Measurements from ENCODE around the gene GRIK3. TPM values are rescaled to one million over a fixed set of nuclear protein-coding genes. Genes with fewer than 3 reads are reported as not detected.

GRIK3 gene
- polyA plus RNA-seq, 3 donors = 2.8 to 3.3 (median 3.1) TPM

DNA sequence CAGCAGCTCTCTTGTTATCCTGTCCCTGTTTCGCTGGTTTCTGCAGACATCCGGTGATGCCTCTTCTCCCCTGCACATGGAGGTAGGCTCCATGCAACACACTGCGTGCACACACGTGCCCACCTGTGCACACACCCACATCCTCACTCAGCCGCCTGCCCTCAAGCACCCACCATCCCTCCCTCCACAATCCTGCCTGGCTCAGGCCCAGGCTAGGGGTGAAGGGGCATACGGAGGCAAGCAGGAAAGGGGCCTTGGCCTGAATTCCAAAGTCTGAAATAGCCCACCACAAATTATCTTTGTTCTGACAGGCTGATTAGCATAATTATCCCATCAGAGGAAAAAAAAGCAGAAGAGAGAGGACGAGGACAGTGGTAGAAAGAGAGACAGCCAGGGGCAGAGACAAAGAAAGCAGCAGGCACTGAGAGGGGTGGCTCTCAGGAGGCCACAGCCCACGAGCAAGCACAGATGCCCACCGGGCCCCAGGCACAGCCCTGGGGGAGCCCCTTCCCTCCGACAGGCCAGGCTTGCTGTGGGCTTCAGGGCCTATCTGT, 73.2 kb downstream of the GRIK3 start:
- DNase-seq (ENCODE audit: extremely low read depth in 1 of 11, low read depth in 9 of 11, low spot score in 4 of 11) = no peak

DNA sequence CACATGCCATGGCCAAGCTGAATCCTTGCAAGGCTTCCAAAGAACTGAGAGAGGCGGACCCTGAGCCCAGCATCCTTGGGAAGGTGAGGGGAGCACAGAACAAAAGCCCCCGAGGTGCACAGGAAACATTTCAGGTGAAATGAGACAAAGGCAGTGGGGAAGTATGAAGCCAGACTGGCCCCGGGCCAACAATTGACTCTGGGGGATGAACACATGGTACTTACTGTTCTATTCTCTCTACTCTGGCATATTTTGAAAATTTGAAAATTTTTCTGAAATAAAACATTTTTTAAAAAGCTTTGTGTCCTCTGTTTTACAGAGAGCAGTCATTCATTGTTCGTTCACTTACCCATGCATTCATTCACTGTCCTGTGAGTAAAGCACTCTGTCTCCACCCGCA, 77.7 kb downstream of the GRIK3 start:
- no peak for DNase-seq (ENCODE audit: extremely low read depth in 1 of 11, low read depth in 9 of 11, low spot score in 4 of 11)

DNA sequence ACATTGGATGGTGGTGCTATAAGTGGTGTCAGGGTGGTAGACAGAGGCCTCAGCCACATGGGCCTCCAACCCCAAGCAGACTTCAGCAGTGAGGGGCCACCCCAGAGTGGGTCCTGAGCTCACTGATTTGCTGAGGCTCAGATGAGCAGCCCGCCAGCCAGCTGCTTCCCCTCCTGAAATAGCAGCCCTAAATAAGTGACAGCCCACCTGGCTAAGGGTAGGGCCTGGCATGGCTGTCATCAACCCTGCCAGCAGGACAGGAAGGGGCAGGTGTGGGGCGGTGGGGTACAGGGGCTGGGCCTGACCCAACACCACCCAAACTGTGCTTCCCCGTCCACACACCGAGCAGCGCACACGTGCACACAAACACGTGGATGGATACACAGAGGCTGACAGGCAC, 79.3 kb downstream of the GRIK3 start:
- DNase-seq (ENCODE audit: extremely low read depth in 1 of 11, low read depth in 9 of 11, low spot score in 4 of 11) = no peak

DNA sequence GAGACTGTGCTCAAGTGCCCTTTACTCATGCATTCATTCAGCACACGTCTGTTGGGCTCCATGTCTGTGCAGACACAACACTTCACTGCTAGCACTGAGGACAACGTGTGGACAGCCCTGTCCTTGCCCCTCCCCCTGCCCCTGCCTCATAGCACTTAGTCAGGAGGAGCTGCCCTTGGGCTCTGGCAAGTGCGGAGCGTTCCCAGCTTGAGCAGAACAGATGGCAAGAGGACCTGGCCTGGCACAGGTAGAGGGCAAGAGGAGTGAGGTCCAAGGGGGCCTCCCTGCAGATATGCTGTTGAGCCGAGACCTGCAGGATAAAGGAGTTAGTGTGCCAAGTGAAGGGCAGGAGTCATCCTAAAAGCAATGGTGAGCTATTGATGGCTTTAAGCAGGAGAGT, 81.3 kb downstream of the GRIK3 start:
- no peak for DNase-seq (ENCODE audit: extremely low read depth in 1 of 11, low read depth in 9 of 11, low spot score in 4 of 11)

DNA sequence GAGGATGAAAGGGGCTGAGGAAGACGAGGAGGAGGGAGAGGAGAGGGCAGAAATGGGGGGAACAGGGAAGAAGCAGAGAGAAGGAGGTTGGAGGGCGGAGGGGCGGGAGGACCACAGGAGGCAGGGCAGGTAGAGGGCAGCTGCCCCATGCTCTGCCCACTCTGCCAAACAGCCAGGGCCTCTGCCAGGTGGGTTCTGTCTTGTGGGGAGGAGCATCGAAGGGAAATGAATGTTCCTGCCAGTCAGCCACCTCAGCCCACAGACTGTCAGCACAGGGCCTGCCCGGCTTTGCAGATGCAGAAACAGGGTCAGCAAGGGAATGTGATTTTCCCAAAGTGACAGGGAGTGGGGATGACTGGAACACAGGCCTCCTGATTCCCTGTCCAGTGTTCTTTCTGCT, 82.6 kb downstream of the GRIK3 start:
- DNase-seq (ENCODE audit: extremely low read depth in 1 of 11, low read depth in 9 of 11, low spot score in 4 of 11) = no peak

DNA sequence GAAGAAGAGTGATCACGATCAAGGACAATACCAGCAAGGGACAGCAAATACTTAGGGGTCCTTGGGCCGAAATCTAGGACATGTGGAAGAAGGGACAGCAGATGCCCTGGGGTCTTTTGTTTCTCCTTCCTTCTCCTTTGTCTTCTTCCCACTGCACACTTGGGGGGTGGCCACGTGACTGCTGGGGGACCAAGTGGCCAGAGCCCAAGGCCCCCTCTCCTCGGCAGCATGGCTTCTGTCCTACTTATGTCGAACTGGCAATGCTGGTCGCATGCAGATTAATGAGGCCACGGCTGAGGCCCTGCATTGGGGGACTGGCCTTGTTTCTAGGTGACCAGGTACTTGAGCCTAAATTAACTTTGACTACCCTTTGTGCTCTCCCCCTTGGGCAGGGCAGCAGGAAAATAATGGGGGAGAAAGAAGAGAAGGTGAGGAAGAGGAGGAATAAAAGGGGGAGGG, 83.0 kb downstream of the GRIK3 start:
- no peak for DNase-seq (ENCODE audit: extremely low read depth in 1 of 11, low read depth in 9 of 11, low spot score in 4 of 11)

DNA sequence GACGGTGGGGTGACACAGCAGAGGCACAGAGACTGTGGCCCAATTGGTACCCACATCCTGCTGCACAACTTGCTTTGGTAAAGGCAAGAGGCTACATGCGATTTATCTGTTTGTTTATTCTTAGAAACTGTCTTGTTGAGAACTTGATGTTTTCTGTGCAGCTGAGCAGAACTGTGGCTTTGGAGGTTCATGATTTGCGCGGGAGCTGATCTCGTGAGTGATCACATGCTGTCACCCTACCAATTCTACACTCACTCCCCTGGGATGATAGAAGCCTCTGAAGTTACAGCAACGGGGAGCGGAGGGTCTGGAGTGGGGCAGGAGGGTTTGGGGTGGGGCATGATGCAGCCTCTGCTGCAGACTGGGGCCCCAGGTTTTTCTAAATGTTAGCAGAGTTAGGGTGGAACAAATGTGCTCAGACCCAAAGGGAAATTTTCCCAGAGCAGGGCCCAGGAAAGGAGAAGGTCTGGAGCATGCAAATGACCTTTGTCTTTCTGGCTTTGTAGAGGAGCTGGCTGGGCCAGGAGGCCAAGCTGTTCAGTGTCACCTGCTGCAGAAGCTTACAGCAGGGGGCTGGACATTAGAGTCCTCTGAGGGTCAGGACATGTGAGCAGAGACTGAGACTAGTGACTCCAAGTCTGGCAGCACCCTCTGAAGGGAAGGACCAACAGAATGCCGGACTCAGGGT, 83.6 kb downstream of the GRIK3 start:
- DNase-seq (ENCODE audit: extremely low read depth in 1 of 11, low read depth in 9 of 11, low spot score in 4 of 11) = no peak

DNA sequence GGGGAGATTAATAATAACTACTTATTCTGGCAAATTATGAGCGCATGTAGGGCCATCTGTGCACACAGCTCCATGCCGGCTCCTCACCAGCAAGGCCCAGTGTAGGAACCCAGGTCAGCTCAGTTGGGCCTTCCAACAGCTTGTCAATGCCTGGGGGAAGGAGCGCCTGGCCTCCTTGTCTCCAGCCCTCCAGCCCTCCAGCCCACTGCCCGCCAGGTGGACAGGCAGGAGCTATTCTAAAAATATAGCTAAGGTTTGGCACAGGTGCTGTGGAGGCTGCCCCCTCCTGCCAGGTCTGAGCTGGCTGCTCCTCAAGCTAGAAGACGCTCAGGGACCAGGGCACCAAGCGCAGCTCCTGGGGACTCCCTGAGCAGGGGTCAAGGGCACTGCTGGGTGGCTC, 85.7 kb downstream of the GRIK3 start:
- DNase-seq (ENCODE audit: extremely low read depth in 1 of 11, low read depth in 9 of 11, low spot score in 4 of 11) = no peak

DNA sequence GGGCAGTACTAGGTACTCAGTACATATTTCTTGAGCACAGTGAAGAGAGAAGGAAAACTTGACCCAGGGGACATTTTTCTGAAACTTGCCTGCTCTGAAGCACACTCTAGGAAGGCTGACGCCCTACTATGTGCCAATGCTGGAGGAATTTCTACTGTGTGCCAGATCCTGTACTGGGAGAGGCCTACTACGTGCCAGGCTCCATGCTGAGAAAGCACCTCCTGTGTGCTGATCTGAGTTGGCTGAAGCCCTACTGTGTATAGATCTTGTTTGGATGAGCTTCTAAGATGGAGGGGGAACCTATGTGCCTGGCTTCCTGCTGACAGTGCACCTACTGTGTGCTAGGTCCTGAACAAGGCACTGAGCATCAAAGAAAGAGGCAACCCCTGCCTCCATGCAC, 86.2 kb downstream of the GRIK3 start:
- DNase-seq (ENCODE audit: extremely low read depth in 1 of 11, low read depth in 9 of 11, low spot score in 4 of 11) = no peak

DNA sequence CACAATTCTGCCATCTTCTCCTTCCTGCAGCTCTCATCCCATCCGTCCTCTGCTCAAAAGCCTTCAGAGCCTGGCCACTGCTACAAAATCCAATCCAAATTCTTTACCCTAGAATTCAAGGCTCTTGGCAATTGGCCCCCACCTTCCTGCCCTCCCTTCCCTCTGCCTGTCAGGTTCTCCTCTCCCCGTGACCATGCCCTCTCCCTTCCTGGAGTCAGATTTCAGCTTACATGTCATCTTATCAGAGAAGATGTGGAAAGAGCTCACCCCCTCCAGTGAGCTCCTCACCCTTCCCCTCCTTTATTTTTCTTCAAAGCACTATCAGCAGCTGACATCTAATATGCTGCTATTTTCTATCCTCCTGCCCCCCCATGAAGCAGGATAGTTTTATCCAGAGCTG, 86.9 kb downstream of the GRIK3 start:
- no peak for DNase-seq (ENCODE audit: extremely low read depth in 1 of 11, low read depth in 9 of 11, low spot score in 4 of 11)

DNA sequence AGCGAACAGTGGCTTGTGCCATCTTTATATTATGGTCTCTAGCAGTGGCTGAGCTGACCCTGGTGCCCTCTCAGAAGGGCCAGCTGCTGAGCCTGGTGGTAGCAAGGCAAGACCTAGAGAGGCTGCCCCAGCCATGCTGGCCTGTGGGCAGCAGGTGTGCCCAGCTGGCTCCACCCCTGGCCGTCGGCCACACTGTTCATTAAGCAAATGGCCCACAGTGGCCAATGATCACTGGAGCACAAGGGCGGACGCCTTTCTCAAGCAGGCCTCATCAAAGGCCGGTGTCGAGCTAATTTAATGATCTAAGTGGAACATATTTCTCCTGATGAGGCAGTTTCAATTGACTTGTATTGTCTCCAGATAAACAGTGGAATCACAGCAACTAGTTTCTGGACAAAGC, 89.4 kb downstream of the GRIK3 start:
- DNase-seq (ENCODE audit: extremely low read depth in 1 of 11, low read depth in 9 of 11, low spot score in 4 of 11) = no peak

DNA sequence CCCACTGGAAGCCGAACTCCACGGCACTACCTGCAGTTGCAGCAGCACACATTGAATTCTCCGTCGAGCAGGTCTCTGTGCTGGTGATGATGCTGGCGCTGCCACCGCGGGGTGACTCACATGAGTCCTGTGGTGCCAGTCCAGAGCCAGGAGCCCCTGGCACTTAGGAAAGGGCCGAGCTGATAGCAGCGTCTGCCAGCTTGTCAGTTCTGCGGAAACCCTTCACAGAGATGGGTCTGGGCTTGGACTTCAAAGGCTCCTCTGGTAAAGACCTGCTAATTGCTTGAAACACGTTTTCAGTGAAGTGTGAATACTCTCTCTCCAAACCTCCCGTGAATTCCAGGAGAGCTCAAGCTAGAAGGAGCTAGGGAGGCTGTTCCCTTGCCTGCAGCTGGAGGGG, 92.2 kb downstream of the GRIK3 start:
- no peak for DNase-seq (ENCODE audit: extremely low read depth in 1 of 11, low read depth in 9 of 11, low spot score in 4 of 11)

DNA sequence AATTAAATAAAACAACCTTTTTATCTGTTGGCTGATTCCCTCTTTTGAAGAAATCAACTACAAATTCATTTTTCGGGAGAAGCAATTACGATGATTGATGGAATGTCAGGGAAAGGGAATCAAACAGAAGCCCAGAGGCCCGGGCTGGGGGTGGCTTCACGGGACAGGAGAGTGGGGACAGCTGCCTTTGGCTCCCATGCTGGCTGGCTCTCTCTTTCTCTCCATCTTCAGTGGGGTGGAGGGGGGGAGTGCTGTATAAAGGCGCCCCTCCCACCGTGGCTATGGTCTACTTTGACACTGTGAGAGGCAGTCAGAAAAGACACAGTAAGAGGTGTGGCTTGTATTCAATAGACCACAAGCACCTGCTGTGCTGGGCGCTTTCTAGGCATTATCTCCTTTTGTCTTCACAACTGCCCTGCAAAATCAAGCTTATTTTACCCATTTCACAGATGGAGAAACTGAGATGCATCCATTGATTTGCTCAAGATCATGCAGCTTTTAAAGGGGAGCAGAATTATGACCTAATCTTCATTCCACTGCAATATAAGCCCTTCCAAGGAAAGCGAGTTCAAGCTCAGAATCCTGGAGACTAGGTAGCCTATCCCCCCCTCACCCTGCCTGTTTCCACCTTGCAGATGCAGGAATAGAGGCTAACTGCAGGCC, 92.9 kb downstream of the GRIK3 start:
- DNase-seq (ENCODE audit: extremely low read depth in 1 of 11, low read depth in 9 of 11, low spot score in 4 of 11) = no peak

DNA sequence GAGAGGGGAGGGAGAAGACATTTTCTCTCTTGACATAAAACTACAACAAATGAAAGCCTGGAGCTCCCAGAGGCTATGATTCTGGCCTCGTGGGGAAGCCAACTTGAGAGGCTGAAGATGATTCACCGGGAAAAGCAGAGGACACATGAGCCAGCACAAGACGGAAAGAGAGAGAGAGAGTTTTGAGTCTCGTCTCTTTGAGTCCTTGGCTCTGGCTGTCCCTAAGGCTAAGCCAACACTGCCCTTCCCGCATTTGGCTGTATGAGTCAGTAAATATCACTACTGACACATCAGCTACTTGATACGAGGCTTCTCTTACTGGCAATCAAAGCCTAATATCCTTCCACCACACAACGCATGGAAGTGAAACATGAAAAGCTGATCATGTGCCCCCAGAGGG, 95.5 kb downstream of the GRIK3 start:
- no peak for DNase-seq (ENCODE audit: extremely low read depth in 1 of 11, low read depth in 9 of 11, low spot score in 4 of 11)

DNA sequence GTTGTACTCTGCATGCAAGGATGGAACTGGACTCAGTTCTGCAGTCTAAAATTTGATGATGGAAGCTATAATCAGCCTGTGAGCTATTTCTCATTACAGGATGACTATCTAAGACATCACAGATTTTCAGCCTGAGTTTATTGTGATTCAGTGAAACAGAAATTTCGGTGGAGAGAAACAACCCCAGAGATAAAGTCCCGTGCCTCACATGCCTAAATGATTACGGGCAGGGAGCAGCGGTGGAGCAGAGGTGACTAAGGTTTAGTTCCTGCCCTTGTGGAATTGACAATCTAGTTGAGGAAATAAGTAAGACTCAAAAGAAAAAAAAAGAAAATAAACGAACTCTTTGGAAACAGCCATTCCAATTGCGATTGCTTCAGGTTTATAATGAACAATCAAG, 96.9 kb downstream of the GRIK3 start:
- no peak for DNase-seq (ENCODE audit: extremely low read depth in 1 of 11, low read depth in 9 of 11, low spot score in 4 of 11)

DNA sequence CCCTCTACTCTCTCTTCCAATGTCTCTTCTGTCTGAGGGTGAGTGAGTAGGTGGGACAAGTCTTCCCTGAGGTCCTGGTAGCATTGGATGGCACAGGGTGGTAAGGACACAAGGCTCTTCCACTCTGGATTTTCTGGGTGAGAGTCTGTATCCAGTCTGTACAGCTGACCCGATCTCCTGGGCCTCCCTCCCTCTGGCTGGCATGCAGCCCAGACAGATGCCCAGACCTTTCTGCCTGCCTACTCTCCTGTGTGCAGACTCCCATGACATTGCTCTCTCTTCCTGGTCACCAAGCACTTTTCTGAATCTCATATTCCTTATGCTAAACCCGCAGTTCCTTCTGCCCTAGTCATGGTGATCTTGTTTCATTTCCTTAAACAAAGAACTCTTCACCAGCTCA, 100.3 kb downstream of the GRIK3 start:
- DNase-seq (ENCODE audit: extremely low read depth in 1 of 11, low read depth in 9 of 11, low spot score in 4 of 11) = no peak

DNA sequence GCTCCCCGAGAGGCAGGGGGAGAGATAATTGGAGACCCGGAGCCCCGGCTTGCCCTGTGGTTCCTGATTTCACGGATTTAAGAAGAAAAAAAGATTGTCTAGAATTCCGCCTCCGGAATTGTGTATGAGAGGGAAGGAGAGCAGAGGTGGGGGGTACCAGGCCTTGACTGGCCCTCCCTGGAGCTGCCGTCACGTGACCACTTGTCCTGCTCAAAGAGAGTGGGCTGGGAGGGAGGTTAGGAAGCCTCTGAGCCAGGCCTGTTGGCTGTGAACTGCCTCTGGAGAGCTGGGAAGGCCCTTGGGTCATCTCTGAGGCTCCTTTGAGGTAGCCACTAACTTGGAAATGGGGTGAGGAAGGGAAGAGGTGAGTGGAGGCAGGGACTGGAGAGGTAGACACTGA, 106.5 kb downstream of the GRIK3 start:
- no peak for DNase-seq (ENCODE audit: extremely low read depth in 1 of 11, low read depth in 9 of 11, low spot score in 4 of 11)

DNA sequence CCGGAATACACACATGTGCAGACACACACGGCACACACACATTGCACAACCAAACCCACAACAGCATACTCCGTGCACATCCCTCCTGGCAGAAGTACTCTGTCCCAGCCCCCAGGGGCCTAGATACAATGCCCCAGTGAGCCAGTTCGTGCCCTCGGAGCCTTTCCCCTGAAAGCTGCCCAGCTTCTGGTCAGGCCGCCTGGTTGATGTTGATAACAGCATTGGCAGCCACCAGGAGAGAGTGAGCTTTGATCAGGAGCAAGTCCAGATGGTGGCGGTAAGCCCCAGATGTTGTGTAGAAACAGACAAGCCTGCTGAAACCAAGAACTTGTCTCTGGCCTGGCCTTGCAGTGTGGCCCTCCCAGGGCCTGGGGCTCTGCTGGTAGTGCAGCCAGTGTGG, 109.1 kb downstream of the GRIK3 start:
- DNase-seq (ENCODE audit: extremely low read depth in 1 of 11, low read depth in 9 of 11, low spot score in 4 of 11) = no peak

DNA sequence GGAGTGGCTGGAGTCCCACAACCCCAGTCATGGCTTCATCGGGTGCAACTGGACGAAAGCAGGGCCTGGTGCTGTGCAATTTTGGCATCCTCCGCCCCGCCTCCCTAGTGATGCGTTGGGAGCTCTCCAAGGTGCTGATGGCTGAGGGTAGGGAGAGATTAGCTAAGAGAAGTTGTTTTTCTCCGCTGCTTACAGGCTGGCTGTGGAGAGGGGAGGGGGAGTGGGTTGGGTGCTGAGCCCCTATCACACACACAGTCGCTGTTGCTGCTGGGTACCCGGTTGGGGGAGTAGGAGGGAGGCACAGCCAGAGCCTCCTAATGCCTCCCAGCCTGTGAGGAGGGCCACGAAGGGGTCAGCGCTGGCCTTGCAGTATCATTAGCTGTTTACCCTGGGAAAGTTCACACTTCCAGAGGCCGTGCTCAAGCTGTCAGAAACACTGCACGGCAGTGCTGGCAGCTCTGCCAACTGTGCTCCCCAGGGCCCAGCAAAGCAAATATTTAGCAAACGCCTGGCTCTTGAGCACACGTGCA, 110.0 kb downstream of the GRIK3 start:
- DNase-seq (ENCODE audit: extremely low read depth in 1 of 11, low read depth in 9 of 11, low spot score in 4 of 11) = peak; percentile 64 to 87 (median 77)

DNA sequence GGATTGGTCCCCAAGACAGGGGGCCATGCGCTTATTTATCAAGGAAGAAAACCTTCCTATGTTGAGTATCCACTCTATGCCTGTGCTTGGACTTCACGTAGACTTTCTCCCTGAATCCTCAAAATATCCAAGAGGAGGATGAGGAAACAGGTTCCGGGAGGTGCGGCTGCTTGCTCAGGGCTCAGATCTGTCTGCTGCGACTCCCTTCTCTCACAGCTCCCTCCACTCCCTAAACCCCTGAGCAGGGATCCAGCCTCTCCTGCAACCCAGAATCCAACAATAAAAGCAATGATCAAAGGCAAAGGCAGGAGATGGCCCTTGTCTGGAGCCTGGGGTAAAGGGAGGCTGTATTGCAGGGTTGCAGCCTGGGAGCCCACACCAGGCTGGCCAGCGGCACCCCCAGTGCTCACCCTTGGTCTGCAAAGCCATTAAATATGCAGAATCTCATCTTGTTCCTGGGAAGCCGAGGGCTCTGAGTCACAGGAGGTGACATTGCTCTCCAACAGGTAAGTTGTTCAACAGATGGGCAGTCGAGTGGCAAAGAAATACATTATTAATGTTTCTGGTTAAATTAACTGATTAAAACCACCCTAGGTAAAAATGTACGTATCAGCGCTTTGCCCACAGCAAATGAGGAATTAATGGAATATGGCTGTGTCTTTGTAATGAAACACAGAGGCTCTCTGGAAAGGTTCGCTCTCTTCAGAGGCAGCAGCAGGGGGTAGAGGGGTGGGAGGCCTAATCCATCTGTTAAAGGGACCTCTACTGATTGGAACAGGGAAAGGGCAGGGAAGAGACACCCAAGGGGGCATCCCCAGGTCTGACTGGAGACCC, 111.5 kb downstream of the GRIK3 start:
- no peak for DNase-seq (ENCODE audit: extremely low read depth in 1 of 11, low read depth in 9 of 11, low spot score in 4 of 11)

All from renal cortex interstitium (tissue), 11 donors.